Fibroblast of mammary gland (primary cell): Measurements from ENCODE around the gene JMJD6.

Experiments used
- DNase-seq: peaks from one replicate; pipeline ENCODE4 v3.0.0-alpha.2; 2010; ENCODE audit warnings: low read depth
- H3K4me3 ChIP-seq: 2 replicates; pipeline ENCODE4 v1.5.1; 2011; ENCODE audit warnings: low read depth, mild to moderate bottlenecking, low read length, moderate library complexity; ENCODE audit not compliant: control insufficient read depth
- TF ChIP-seq, protein P1 (sequence below): conservative IDR thresholded peaks from 2 replicates; pipeline ENCODE4 v1.5.1; 2011; ENCODE audit warnings: low read depth, low read length, inconsistent platforms; ENCODE audit not compliant: control insufficient read depth, insufficient read depth

The JMJD6 gene

DNA sequence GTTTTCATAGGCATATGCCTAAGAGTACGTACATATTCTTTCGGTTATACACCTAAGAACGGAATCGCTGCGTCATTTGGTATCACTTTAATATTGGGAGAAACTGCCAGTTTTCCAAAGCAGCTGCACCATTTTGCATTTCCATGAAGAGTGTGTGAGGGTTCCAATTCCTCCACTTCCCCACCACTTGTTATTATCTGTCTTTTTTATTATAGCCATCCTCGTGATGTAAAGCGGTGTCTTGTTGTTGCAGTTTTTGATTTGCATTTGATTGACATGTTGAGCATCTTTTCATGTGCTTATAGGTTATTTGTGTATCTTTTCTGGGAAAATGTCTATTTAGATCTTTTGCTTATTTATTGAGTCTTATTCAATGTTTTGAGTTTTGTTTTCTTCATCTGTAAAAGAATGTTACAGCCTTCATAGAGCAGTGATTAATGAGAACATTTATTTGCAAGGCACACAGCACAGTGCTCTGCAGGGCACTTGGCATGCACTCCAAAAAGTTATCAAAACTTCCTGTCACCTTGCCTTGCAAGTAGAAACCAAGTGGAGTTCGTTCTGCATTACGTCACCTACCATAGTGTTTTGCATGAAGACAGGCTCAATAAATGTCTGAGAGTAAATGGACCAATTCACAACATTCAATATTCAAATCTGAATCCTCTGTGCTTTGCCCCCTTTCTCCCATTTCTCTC is 56.2 kb downstream of the JMJD6 start:
- no peak for DNase-seq
- TF ChIP-seq, protein P1, sequence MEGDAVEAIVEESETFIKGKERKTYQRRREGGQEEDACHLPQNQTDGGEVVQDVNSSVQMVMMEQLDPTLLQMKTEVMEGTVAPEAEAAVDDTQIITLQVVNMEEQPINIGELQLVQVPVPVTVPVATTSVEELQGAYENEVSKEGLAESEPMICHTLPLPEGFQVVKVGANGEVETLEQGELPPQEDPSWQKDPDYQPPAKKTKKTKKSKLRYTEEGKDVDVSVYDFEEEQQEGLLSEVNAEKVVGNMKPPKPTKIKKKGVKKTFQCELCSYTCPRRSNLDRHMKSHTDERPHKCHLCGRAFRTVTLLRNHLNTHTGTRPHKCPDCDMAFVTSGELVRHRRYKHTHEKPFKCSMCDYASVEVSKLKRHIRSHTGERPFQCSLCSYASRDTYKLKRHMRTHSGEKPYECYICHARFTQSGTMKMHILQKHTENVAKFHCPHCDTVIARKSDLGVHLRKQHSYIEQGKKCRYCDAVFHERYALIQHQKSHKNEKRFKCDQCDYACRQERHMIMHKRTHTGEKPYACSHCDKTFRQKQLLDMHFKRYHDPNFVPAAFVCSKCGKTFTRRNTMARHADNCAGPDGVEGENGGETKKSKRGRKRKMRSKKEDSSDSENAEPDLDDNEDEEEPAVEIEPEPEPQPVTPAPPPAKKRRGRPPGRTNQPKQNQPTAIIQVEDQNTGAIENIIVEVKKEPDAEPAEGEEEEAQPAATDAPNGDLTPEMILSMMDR: no peak
- H3K4me3 ChIP-seq: no peak overlapping the region
